GM18507 (cell line): Measurements from ENCODE around the gene PCDHGA9.
"Not testable (repeated sequence)": the region's sequence is repeated elsewhere in the genome, so short reads cannot be mapped to it uniquely, and the experiment has no call there.

ENCODE experiments used
- DNase-seq: peaks from one replicate; pipeline ENCODE4 v3.0.0; 2011; ENCODE audit warnings: low read depth; ENCODE audit not compliant: insufficient read length; ENCODE audit errors: extremely low spot score
- FAIRE-seq: peaks from 2 replicates; lab custom pipeline; 2011; peaks lifted over from hg19 to GRCh38; lab: Jason Lieb, UNC

Gene PCDHGA9

DNA sequence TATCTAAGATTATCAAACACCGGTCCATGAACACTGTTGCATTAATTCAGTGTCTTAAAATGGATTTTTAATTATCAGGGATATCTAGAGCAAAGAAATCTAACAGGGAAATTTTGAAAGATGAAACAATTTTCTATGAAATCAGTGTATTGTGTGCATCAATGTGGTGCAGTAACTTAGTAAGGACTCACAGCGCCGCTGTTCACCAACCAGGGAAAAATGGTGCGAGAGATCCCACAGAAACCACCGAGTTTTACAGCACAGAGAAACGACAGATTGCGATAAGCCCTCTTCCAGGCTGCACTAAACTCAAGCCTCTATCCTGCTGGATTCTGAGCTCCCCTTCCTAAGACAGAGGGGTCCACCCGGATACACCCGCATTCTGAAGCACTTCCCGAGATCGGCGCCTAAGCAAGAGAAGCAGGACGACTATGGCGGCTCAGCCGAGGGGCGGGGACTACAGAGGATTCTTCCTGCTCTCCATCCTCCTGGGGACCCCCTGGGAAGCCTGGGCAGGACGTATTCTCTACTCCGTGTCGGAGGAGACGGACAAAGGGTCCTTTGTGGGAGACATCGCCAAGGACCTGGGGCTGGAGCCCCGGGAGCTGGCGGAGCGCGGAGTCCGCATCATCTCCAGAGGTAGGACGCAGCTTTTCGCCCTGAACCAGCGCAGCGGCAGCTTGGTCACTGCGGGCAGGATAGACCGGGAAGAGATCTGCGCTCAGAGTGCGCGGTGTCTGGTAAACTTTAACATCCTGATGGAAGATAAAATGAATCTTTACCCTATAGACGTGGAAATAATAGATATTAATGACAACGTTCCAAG lies 19.9 kb upstream of the PCDHGA9 start, which contains the start of gene PCDHGA7:
Gene PCDHGA7, plus strand, starts transcription at position 274 of the 826 bp plus-strand sequence. Its CDS starts 158 bp downstream, at position 432.
- FAIRE-seq (no peak), DNase-seq (no peak)

DNA sequence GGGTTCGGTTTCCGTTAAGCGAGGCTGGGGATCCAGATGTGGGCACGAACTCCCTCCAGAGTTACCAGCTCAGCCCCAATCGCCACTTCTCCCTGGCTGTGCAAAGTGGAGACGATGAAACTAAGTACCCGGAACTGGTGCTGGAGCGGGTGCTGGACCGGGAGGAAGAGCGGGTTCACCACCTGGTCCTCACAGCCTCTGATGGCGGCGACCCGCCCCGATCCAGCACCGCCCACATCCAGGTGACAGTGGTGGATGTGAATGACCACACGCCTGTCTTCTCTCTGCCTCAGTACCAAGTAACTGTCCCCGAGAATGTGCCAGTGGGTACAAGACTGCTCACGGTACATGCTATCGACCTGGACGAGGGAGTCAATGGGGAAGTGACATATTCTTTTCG lies 19.2 kb upstream of the PCDHGA9 start:
- no peak for DNase-seq
- FAIRE-seq = no peak

DNA sequence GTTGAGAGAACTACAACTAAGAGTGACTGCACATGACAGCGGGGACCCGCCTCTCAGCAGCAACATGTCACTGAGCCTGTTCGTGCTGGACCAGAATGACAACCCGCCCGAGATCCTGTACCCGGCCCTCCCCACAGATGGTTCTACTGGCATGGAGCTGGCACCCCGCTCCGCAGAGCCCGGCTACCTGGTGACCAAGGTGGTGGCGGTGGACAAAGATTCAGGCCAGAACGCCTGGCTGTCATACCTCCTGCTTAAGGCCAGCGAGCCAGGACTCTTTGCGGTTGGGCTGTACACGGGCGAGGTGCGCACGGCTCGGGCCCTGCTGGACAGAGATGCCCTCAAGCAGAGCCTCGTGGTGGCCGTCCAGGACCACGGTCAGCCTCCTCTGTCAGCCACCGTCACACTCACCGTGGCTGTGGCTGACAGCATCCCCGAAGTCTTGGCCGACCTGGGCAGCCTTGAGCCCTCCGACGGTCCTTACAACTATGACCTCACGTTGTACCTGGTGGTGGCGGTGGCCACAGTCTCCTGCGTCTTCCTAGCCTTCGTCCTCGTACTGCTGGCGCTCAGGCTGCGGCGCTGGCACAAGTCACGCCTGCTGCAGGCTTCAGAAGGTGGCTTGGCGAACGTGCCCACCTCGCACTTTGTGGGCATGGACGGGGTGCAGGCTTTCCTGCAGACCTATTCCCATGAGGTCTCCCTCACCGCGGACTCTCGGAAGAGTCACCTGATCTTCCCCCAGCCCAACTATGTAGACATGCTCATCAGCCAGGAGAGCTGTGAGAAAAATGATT lies 17.9 kb upstream of the PCDHGA9 start:
- FAIRE-seq (no peak), DNase-seq (no peak)

DNA sequence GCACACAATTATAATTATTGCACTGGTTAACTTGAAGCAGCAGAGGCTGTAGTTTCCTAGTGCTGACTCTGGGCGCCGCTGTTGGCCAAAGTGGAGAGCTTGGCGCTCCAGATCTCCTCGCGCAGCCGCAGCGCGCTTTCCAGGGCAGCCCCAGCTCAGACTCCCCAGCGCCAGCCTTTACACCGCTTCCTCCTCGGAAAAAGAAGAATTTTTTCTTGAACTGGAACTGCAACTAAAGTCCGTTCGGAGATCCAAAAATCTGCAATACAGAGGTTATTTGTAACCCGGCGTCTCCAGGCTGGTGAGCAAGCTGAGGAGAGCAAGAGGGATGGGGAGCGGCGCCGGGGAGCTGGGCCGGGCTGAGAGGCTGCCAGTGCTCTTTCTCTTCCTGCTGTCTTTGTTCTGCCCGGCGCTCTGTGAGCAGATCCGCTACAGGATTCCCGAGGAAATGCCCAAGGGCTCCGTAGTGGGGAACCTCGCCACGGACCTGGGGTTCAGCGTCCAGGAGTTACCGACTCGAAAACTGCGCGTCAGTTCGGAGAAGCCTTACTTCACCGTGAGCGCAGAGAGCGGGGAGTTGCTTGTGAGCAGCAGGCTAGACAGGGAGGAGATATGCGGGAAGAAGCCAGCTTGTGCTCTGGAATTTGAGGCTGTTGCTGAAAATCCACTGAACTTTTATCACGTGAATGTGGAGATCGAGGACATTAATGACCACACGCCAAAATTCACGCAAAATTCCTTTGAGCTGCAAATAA lies 14.8 kb upstream of the PCDHGA9 start, which contains the start of gene PCDHGB4:
Gene PCDHGB4, plus strand, starts transcription at position 142 of the 755 bp plus-strand sequence. Its CDS starts 187 bp downstream, at position 329.
- peak; percentile 49 for FAIRE-seq
- not testable (repeated sequence) for DNase-seq

DNA sequence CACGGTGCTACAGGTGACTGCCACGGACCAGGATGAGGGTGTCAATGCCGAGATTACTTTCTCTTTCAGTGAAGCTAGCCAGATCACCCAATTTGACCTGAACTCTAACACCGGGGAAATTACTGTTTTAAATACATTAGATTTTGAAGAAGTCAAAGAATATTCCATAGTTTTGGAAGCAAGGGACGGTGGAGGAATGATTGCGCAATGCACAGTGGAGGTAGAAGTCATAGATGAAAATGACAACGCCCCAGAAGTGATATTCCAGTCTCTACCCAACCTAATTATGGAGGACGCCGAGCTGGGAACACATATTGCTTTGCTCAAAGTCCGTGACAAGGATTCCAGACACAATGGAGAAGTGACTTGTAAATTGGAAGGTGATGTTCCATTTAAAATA lies 13.9 kb upstream of the PCDHGA9 start:
- no peak for FAIRE-seq
- no peak for DNase-seq

DNA sequence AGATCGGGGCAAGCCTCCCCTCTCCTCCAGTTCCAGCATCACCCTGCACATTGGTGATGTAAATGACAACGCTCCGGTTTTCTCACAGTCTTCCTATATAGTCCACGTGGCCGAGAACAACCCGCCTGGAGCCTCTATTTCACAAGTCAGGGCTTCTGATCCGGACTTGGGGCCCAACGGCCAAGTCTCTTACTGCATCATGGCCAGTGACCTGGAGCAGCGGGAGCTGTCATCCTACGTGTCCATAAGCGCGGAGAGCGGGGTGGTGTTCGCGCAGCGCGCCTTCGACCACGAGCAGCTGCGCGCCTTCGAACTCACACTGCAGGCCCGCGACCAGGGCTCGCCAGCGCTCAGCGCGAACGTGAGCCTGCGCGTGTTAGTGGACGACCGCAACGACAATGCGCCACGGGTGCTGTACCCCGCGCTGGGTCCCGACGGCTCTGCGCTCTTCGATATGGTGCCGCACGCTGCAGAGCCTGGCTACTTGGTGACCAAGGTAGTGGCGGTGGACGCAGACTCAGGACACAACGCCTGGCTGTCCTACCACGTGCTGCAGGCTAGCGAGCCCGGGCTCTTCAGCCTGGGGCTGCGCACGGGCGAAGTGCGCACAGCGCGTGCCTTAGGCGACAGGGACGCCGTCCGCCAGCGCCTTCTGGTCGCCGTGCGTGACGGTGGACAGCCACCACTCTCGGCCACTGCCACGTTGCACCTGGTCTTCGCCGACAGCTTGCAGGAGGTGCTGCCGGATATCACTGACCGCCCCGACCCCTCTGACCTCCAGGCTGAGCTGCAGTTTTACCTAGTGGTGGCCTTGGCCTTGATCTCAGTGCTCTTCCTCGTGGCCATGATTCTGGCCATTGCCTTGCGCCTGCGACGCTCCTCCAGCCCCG lies 13.2 kb upstream of the PCDHGA9 start:
- no peak for DNase-seq
- no peak for FAIRE-seq

DNA sequence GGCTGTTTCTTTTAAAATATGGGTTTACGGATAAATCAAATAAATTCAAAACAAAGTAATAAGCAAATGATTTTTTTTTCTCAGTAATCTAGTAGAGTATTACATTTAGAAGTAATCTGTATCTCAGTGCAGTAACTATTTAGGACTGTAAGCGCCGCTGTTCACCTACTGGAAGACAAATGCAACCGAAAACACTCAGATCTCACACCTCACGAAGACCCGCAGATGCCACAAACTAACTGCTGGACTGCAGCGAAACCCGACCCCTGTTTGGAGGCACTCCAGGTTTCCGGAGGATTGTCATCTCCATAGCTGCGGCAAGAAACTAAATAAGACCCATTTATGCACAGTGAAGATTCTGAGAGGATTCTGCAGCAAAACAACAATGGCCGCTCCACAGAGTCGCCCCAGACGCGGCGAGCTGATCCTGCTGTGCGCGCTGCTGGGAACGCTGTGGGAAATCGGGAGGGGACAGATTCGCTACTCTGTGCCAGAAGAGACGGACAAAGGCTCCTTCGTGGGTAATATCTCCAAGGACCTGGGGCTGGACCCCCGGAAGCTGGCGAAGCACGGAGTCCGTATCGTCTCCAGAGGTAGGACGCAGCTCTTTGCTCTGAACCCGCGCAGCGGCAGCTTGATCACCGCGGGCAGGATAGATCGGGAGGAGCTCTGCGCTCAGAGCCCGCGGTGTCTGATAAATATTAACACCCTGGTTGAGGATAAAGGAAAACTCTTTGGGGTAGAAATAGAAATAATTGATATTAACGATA lies 10.0 kb upstream of the PCDHGA9 start, which contains the start of gene PCDHGA8:
Gene PCDHGA8, plus strand, starts transcription at position 205 of the 770 bp plus-strand sequence. Its CDS starts 181 bp downstream, at position 386.
- no peak for FAIRE-seq
- no peak for DNase-seq

DNA sequence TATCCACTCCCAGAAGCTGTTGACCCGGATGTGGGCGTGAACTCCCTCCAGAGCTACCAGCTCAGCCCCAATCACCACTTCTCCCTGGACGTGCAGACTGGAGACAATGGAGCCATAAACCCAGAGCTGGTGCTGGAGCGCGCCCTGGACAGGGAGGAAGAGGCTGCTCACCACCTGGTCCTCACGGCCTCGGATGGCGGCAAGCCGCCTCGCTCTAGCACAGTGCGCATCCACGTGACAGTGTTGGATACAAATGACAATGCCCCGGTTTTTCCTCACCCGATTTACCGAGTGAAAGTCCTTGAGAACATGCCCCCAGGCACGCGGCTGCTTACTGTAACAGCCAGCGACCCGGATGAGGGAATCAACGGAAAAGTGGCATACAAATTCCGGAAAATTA lies 9.3 kb upstream of the PCDHGA9 start:
- no peak for FAIRE-seq
- no peak for DNase-seq

DNA sequence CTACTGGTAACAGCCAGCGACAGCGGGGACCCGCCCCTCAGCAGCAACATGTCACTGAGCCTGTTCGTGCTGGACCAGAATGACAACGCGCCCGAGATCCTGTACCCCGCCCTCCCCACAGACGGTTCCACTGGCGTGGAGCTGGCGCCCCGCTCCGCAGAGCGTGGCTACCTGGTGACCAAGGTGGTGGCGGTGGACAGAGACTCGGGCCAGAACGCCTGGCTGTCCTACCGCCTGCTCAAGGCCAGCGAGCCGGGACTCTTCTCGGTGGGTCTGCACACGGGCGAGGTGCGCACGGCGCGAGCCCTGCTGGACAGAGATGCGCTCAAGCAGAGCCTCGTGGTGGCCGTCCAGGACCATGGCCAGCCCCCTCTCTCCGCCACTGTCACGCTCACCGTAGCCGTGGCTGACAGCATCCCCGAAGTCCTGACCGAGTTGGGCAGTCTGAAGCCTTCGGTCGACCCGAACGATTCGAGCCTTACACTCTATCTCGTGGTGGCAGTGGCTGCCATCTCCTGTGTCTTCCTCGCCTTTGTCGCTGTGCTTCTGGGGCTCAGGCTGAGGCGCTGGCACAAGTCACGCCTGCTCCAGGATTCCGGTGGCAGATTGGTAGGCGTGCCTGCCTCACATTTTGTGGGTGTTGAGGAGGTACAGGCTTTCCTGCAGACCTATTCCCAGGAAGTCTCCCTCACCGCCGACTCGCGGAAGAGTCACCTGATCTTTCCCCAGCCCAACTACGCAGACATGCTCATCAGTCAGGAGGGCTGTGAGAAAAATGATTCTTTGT lies 8.0 kb upstream of the PCDHGA9 start:
- not testable (repeated sequence) for DNase-seq, FAIRE-seq

DNA sequence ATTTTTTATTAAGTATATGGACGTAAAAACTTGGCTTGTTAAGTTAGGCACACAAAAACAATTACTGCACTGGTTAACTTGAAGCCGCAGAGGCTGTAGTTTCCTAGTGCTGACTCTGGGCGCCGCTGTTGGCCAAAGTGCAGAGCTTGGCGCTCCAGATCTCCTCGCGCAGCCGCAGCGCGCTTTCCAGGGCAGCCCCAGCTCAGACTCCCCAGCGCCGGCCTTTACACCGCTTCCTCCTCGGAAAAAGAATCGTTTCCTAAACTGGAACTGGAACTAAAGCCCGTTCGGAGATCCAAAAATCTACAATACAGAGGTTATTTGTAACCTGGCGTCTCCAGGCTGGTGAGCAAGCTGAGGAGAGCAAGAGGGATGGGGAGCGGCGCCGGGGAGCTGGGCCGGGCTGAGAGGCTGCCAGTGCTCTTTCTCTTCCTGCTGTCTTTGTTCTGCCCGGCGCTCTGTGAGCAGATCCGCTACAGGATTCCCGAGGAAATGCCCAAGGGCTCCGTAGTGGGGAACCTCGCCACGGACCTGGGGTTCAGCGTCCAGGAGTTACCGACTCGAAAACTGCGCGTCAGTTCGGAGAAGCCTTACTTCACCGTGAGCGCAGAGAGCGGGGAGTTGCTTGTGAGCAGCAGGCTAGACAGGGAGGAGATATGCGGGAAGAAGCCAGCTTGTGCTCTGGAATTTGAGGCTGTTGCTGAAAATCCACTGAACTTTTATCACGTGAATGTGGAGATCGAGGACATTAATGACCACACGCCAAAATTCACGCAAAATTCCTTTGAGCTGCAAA lies 4.6 kb upstream of the PCDHGA9 start, which contains the start of gene PCDHGB5:
Gene PCDHGB5, plus strand, starts transcription at position 192 of the 796 bp plus-strand sequence. Its CDS starts 181 bp downstream, at position 373.
- not testable (repeated sequence) for FAIRE-seq, DNase-seq

DNA sequence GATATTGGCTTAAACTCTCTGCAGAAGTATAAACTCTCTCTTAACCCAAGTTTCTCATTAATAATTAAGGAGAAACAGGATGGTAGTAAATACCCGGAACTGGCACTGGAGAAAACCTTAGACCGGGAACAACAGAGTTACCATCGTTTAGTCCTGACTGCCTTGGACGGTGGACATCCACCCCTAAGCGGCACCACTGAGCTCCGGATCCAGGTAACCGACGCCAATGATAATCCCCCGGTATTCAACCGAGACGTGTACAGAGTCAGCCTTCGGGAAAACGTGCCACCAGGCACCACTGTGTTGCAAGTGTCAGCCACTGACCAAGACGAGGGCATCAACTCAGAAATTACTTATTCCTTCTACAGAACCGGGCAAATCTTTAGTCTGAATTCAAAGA lies 4.0 kb upstream of the PCDHGA9 start:
- no peak for DNase-seq

DNA sequence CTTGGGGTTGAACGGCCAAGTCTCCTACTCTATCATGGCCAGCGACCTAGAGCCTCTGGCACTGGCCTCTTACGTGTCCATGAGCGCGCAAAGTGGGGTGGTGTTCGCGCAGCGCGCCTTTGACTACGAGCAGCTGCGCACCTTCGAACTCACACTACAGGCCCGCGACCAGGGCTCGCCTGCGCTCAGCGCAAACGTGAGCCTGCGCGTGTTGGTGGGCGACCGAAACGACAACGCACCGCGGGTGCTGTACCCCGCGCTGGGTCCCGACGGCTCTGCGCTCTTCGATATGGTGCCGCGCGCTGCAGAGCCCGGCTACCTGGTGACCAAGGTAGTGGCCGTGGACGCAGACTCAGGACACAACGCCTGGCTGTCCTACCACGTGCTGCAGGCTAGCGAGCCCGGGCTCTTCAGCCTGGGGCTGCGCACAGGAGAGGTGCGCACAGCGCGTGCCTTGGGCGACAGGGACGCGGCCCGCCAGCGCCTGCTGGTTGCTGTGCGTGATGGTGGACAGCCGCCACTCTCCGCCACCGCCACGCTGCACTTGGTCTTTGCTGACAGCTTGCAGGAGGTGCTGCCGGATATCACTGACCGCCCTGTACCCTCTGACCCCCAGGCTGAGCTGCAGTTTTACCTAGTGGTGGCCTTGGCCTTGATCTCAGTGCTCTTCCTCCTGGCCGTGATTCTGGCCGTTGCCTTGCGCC lies 2.9 kb upstream of the PCDHGA9 start:
- no peak for DNase-seq
- no peak for FAIRE-seq

More for the DNA sequence above, 4.0 kb upstream of the PCDHGA9 start:
- no peak for FAIRE-seq

DNA sequence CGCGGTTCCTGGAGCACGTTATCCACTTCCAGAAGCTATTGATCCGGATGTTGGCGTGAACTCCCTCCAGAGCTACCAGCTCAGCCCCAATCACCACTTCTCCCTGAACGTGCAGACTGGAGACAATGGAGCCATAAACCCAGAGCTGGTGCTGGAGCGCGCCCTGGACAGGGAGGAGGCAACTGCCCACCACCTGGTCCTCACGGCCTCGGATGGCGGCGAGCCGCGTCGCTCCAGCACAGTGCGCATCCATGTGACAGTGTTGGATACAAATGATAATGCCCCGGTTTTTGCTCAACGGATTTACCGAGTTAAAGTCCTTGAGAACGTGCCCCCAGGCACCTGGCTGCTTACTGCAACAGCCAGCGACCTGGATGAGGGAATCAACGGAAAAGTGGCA lies 809 bp downstream of the PCDHGA9 start:
- no peak for DNase-seq
- no peak for FAIRE-seq

DNA sequence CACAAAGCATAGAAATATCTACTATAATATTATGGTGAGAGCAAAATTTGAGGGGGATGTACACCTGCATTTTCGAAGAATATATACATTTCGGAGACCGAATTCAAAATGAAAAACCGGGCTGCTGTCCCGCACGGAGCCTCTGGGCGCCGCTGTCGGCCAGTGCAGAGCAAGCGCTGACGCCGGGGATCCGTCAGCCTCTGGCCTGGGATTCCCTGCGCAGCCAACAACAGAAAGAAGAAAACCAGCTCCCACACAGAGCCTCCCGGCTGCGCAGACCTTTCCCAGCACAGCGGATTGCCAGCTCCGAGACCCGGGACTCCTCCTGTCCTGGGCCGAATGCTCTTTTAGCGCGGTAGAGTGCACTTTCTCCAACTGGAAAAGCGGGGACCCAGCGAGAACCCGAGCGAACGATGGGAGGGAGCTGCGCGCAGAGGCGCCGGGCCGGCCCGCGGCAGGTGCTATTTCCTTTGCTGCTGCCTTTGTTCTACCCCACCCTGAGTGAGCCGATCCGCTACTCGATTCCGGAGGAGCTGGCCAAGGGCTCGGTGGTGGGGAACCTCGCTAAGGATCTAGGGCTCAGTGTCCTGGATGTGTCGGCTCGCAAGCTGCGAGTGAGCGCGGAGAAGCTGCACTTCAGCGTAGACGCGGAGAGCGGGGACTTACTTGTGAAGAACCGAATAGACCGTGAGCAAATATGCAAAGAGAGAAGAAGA lies 5.4 kb downstream of the PCDHGA9 start, which contains the start of gene PCDHGB6:
Gene PCDHGB6, plus strand, starts transcription at position 232 of the 716 bp plus-strand sequence. Its CDS starts 182 bp downstream, at position 414.
- FAIRE-seq = not testable (repeated sequence)

More for the DNA sequence above, 5.4 kb downstream of the PCDHGA9 start, which contains the start of gene PCDHGB6:
- not testable (repeated sequence) for DNase-seq
